Measurements from ENCODE around the gene NAA50. TPM values are rescaled to one million over a fixed set of nuclear protein-coding genes. Genes with fewer than 3 reads are reported as not detected.
A peak's percentile ranks its signal among the peaks of the same experiment; 100 is the strongest.

NAA50 gene
- total and polyA plus RNA-seq, 10 of the 15 experiments (the other 5 are each of a cell fraction or from before 2014, with no cell fraction given), result 31.7 to 205 (median 110) TPM

DNA sequence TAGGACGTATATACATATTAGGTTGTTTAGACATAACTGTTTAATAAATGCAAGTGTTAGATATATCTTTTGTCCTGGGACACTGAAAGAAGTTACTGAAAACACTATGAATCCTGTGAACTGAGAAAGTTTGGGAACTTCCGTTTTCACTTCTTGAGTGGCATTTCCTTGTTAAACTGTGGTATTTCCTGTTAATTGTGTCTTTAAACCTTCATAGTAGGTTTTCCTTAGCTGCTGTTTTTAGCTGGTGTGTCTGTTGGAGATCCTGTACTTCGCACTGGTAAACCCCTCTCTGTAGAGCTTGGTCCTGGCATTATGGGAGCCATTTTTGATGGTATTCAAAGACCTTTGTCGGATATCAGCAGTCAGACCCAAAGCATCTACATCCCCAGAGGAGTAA, 37.9 kb upstream of the NAA50 start:
- ChIA-PET RAD21 (ENCODE audit: unreplicated experiment) (interaction anchor here (0.9 to 1.4 kb wide), 6 partner anchors 13 to 429 kb away, joined by 3 to 5 read pairs (median 4); partner anchors contain the start of gene ATP6V1A), SMC1A (ENCODE audit: uncharacterized antibody, unreplicated experiment) (interaction anchor here (0.8 to 3.5 kb wide), 13 partner anchors 10 to 61 kb away, joined by 3 to 12 read pairs (median 4); no protein-coding TSS in a partner anchor), CTCF (interaction anchor here (0.7 to 3.3 kb wide), 6 partner anchors 10 to 106 kb away, joined by 3 to 16 read pairs (median 6); no protein-coding TSS in a partner anchor), POLR2A (no interaction called here)
- peaks cover 0 to 2% of the 10 kb centered on the region in 2 experiments; a peak in 2 of 4 replicates for H3K36me3 ChIP-seq (ENCODE audit: control insufficient read depth in 2 of 2, insufficient read depth in 2 of 2, low read length in 1 of 2)
- H3K4me1 ChIP-seq (ENCODE audit: control insufficient read depth, insufficient read depth, low read length), result peaks cover 7% of the 10 kb centered on the region
- BruUV-seq (replicated peaks), result no TSS peak
- H4K20me1 ChIP-seq (ENCODE audit: control insufficient read depth, insufficient read depth), result no peaks in the 10 kb centered on the region
- no peak; the same call in 2 of the 3 replicates for ATAC-seq
- H3K4me2 ChIP-seq (ENCODE audit: control insufficient read depth, insufficient read depth), result no peak overlapping the region; the same call in 1 of the 2 replicates
- in situ Hi-C loops (cut with MboI), result no loop called here
- H3K9ac ChIP-seq (ENCODE audit: control insufficient read depth, insufficient read depth, low read length), result no peak overlapping the region
- no peaks in the 10 kb centered on the region for H3K27me3 ChIP-seq (replicated peaks in 1 of 2; ENCODE audit: control insufficient read depth in 2 of 2, insufficient read depth in 2 of 2, low read length in 1 of 2)
- H3K9me3 ChIP-seq (replicated peaks; ENCODE audit: control insufficient read depth, insufficient read depth, low read length), result no peaks in the 10 kb centered on the region
- no peaks in the 10 kb centered on the region for H3K79me2 ChIP-seq (ENCODE audit: control insufficient read depth, insufficient read depth, low read length)
- H3K4me3 ChIP-seq, result no peak overlapping the region
- no peak for DNase-seq (ENCODE audit: low read depth, low spot score)
- H3K27ac ChIP-seq (ENCODE audit: control insufficient read depth, insufficient read depth), result peak overlapping the region; percentile 34; the same call in 1 of the 2 replicates
- no peak overlapping the region; the same call in 1 of the 2 replicates for H2AFZ ChIP-seq (ENCODE audit: control insufficient read depth, low read depth, low read length)
- TF ChIP-seq NRF1 (conservative IDR thresholded peaks at IDR 0.05; ENCODE audit: low read depth, low read length), result no peak
- no peak for TF ChIP-seq SMARCA5 (IDR thresholded peaks at IDR 0.05)
- TF ChIP-seq, protein P1, sequence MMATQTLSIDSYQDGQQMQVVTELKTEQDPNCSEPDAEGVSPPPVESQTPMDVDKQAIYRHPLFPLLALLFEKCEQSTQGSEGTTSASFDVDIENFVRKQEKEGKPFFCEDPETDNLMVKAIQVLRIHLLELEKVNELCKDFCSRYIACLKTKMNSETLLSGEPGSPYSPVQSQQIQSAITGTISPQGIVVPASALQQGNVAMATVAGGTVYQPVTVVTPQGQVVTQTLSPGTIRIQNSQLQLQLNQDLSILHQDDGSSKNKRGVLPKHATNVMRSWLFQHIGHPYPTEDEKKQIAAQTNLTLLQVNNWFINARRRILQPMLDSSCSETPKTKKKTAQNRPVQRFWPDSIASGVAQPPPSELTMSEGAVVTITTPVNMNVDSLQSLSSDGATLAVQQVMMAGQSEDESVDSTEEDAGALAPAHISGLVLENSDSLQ (IDR thresholded peaks at IDR 0.05), result peak; percentile 31; the same call in 1 of the 2 replicates
- TF ChIP-seq, protein P2, sequence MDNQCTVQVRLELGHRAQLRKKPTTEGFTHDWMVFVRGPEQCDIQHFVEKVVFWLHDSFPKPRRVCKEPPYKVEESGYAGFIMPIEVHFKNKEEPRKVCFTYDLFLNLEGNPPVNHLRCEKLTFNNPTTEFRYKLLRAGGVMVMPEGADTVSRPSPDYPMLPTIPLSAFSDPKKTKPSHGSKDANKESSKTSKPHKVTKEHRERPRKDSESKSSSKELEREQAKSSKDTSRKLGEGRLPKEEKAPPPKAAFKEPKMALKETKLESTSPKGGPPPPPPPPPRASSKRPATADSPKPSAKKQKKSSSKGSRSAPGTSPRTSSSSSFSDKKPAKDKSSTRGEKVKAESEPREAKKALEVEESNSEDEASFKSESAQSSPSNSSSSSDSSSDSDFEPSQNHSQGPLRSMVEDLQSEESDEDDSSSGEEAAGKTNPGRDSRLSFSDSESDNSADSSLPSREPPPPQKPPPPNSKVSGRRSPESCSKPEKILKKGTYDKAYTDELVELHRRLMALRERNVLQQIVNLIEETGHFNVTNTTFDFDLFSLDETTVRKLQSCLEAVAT (IDR thresholded peaks at IDR 0.05), result no peak
- no peak for TF ChIP-seq RAD51 (IDR thresholded peaks at IDR 0.05)
- 0 out of 2 replicates have a peak, but pooled peaks have one; percentile 18 for TF ChIP-seq YY1 (IDR thresholded peaks at IDR 0.05; ENCODE audit: low read depth, low read length)
- TF ChIP-seq, protein P3, sequence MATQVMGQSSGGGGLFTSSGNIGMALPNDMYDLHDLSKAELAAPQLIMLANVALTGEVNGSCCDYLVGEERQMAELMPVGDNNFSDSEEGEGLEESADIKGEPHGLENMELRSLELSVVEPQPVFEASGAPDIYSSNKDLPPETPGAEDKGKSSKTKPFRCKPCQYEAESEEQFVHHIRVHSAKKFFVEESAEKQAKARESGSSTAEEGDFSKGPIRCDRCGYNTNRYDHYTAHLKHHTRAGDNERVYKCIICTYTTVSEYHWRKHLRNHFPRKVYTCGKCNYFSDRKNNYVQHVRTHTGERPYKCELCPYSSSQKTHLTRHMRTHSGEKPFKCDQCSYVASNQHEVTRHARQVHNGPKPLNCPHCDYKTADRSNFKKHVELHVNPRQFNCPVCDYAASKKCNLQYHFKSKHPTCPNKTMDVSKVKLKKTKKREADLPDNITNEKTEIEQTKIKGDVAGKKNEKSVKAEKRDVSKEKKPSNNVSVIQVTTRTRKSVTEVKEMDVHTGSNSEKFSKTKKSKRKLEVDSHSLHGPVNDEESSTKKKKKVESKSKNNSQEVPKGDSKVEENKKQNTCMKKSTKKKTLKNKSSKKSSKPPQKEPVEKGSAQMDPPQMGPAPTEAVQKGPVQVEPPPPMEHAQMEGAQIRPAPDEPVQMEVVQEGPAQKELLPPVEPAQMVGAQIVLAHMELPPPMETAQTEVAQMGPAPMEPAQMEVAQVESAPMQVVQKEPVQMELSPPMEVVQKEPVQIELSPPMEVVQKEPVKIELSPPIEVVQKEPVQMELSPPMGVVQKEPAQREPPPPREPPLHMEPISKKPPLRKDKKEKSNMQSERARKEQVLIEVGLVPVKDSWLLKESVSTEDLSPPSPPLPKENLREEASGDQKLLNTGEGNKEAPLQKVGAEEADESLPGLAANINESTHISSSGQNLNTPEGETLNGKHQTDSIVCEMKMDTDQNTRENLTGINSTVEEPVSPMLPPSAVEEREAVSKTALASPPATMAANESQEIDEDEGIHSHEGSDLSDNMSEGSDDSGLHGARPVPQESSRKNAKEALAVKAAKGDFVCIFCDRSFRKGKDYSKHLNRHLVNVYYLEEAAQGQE (IDR thresholded peaks at IDR 0.05; ENCODE audit: low read depth, low read length), result no peak
- TF ChIP-seq MXI1 (IDR thresholded peaks at IDR 0.05; ENCODE audit: low read depth, low read length), result no peak
- TF ChIP-seq, protein P4, sequence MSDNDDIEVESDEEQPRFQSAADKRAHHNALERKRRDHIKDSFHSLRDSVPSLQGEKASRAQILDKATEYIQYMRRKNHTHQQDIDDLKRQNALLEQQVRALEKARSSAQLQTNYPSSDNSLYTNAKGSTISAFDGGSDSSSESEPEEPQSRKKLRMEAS (IDR thresholded peaks at IDR 0.05; ENCODE audit: low read depth, low read length), result no peak
- FAIRE-seq, result no peak
- 56% methylated on average over 4 of the region's 4 CpGs for WGBS (ENCODE audit: insufficient coverage, insufficient replicate concordance, low lambda C conversion rate, missing lambda C conversion rate)
- intact Hi-C loops (cut with micrococcal nuclease; ENCODE audit: unreplicated experiment), result loop anchor here (5.0 kb wide), 1 partner anchor 43 kb away; no protein-coding TSS in a partner anchor

Data from GM12878 (cell line).